Stimulated activated effector memory CD8-positive, alpha-beta T cell treated with anti-CD3 and anti-CD28 coated beads, Interleukin-12 subunit alpha, Interleukin-12 subunit beta, amount 100 ng/mL, for 72 hours (primary cell): ENCODE measurements around the gene TNFRSF1A.

Experiments
- ATAC-seq: fragments of 150-1000 bp; cut with Tn5 transposase; 2 replicates; pipeline ENCODE4 v1.10.0; 2021
- DNase-seq, 2 donors: peaks; one replicate each; pipeline ENCODE4 v3.0.0; 2021 to 2022; ENCODE audit warnings: low spot score in 2 of 2
- H3K27ac Mint-ChIP-seq: one replicate; pipeline ENCODE4 v1.8.0; 2022; ENCODE audit warnings: mild to moderate bottlenecking, mixed read lengths
- H3K36me3 Mint-ChIP-seq: one replicate; pipeline ENCODE4 v1.8.0; 2022; ENCODE audit warnings: mild to moderate bottlenecking, mixed read lengths
- H3K4me1 Mint-ChIP-seq: one replicate; pipeline ENCODE4 v1.8.0; 2022; ENCODE audit warnings: mixed read lengths
- H3K4me3 Mint-ChIP-seq: one replicate; pipeline ENCODE4 v1.8.0; 2022; ENCODE audit warnings: mild to moderate bottlenecking, mixed read lengths
- H3K9me3 Mint-ChIP-seq: one replicate; pipeline ENCODE4 v1.8.0; 2022; ENCODE audit warnings: mixed read lengths

Gene TNFRSF1A

DNA sequence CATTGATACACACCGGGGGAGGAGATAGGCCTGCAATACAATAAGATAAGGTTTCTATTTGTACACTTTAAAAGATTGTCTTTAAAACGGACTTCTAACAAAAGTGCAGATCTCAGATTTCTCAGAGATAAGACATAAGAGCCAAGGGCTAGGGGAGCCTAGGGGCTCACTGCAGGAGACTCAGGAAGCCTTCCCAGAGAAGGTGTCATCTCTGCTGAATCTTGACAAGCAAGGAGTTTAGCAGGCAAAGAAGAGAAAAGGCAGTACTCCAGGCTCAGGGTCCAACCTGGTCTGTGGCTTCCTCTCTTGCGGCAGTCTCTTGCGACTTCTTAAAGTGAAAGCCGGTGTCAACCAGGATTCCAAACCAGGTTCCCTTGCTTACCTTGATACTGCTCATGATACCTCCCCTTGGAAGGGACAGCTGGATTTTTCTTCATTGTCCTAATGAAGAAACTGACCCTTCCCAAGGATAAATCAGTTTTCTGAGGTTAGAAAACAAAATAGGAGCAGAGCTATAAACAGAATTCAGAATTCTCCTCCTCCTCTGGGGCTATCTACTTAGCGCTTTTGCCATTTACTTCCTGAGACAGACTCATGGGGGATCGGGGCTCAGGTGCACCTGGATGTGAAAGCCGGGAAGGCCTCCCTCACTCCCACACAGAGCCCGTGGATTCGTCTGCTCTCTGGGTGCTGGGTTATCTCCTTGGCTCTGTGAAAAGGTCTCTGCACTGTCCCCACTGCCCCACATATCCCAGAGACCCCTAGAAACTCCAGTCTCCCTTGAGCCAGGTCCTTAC lies 35.2 kb upstream of the TNFRSF1A start:
- ATAC-seq (peak; percentile 14), DNase-seq (no peak)
- no peaks in the 10 kb centered on the region for H3K9me3 Mint-ChIP-seq
- peak overlapping the region; percentile 83 for H3K27ac Mint-ChIP-seq
- H3K36me3 Mint-ChIP-seq = peaks cover 4% of the 10 kb centered on the region
- H3K4me3 Mint-ChIP-seq = peak overlapping the region; percentile 62
- peaks cover 44% of the 10 kb centered on the region for H3K4me1 Mint-ChIP-seq

DNA sequence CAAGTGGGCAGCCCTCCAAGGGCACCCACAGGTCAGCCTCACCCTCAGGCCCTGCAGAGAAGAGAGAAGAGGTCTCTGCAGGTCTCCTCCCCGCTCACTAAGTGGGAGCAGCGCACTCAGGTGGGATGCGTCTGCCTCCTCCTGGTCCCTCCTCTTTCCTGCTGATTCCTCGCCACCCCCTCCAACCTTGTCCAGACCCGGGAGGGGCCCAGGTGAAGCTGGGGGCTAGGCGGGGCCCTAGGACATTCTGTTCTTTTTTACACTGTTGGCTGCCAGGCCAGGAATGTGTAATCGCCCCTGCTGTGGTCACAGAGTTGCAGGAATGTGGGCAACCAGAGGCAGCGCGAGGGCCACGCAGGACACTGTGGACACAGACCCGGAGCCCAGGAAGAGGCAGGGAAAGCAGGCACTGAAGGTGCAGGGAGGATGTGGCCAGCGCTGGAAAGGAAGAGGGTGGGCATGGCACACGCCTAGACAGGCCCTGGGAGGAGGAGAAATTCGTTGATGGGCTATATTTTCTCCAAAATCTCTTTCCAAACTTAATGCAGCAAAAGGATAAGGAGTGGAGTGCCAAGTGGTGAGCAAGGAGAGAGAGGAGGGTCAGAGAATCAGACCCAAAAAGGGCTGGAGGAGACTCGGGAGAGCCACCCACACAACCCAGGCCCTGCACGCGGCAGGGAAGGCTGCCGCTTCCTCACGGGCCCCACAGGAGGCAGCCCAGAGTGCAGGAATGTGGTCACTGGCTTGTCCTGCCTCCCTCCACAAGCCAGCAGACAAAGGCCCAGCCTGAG lies 34.4 kb upstream of the TNFRSF1A start:
- Mint-ChIP-seq H3K36me3 (peaks cover 4% of the 10 kb centered on the region), H3K4me1 (peaks cover 47% of the 10 kb centered on the region), H3K4me3 (peak overlapping the region; percentile 62), H3K9me3 (no peaks in the 10 kb centered on the region), H3K27ac (peak overlapping the region; percentile 83)
- DNase-seq (no peak), ATAC-seq (peak; percentile 53)

DNA sequence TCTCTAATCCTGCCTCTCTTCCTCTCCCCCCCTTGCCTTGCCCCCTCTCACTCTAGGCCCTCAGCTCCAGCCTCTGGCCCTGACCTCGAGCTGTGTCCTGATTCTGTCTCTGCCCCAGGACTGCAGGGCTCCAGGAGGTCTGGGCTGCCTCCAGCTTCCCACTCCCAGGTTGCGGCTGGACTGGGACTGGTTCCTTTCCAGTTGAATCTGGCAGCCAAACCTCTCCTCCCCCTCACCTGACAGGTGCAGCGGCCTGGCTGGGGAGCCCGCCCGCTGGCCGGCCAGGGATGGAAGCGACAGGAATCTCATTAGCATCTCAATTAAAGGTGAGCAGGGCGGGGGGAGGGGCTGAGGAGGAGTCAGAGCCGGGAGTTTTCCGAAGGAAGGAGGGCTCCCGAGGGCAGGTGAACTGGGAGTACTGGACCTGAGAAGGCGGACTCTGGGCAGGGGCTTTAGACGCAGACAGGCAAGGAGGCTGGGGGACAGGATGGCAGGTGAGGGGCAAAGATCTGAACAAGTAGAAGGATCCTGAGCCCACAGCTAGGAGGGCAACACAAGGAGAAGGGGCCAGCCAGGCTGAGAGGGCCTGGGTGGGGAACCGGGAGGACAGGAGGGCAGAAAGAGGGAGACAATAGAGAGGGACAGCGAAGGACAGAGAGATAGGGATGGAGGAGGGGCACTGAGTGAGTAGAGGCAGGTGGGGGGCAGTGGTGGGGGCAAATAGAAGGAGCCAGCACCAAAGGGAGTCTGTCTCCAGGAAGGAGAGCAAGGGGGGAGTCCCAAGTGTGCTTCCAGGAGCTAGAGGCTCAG lies 33.6 kb upstream of the TNFRSF1A start, which contains the start of gene SCNN1A:
Gene SCNN1A, minus strand, starts transcription at position 295 of the 810 bp plus-strand sequence. CDS start 780 bp downstream, outside the sequence.
- ATAC-seq = no peak
- H3K4me1 Mint-ChIP-seq = peaks cover 55% of the 10 kb centered on the region
- H3K36me3 Mint-ChIP-seq = peaks cover 4% of the 10 kb centered on the region
- H3K27ac Mint-ChIP-seq = peak within 1 kb of the TSS; percentile 83
- H3K4me3 Mint-ChIP-seq = peak within 1 kb of the TSS; percentile 62
- no peak for DNase-seq
- no peaks in the 10 kb centered on the region for H3K9me3 Mint-ChIP-seq

DNA sequence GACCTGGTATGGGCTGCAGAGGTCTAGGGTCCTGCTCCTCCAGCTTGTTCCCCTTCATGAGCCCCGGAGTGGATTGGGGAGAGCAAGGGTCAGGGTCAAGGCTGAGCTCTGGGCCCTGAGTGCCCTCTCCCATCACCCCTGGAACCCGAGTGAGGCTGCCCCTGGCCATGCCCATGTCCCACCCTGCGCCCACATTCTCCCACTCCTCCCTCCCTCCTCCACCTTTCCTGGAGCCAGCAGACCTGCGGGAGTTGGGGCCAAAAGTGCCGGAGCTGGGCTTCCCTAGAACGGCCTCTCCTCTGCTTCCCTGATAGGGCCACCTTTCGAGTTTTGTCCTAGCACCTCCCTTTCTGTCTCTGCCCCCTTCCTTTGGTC lies 32.9 kb upstream of the TNFRSF1A start:
- Mint-ChIP-seq H3K27ac (peak overlapping the region; percentile 83), H3K36me3 (peaks cover 4% of the 10 kb centered on the region), H3K9me3 (no peaks in the 10 kb centered on the region)

DNA sequence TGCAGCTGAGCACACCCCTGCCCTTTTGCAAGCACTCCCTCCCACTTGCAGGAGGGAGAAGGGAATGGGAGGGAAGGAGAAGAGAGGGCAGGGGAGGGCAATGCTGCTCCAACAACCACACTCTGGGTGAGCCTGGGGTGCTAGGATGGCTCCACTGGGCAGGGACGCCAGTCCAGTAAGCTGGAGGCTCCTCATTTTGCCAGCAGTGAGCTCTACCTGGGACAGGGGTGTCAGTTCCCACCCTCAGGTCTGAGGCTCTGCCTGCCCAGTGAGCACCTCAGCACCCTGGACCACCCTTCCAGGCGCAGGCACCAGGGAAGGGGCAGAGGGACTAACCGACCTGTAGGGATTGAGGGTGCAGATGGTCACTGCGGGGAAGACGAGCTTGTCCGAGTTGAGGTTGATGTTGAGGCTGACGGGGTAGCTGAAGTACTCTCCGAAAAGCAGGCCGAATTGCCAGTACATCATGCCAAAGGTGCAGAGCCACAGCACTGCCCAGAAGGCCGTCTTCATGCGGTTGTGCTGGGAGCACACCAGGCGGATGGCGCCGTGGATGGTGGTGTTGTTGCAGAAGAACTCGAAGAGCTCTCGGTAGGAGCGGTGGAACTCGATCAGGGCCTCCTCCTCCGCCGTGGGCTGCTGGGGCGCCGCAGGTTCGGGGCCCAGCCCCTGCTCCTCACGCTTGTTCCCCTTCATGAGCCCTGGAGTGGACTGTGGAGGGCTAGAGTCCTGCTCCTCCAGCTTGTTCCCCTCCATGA lies 32.3 kb upstream of the TNFRSF1A start:
- peak overlapping the region; percentile 91 for H3K27ac Mint-ChIP-seq
- DNase-seq (no peak), ATAC-seq (no peak)
- H3K36me3 Mint-ChIP-seq = peaks cover 4% of the 10 kb centered on the region
- H3K4me1 Mint-ChIP-seq = peaks cover 61% of the 10 kb centered on the region
- H3K9me3 Mint-ChIP-seq = no peaks in the 10 kb centered on the region
- no peak overlapping the region for H3K4me3 Mint-ChIP-seq

More for the DNA sequence above, 32.9 kb upstream of the TNFRSF1A start:
- Mint-ChIP-seq H3K4me3 (no peak overlapping the region), H3K4me1 (peaks cover 61% of the 10 kb centered on the region)
- no peak for DNase-seq
- ATAC-seq = no peak

DNA sequence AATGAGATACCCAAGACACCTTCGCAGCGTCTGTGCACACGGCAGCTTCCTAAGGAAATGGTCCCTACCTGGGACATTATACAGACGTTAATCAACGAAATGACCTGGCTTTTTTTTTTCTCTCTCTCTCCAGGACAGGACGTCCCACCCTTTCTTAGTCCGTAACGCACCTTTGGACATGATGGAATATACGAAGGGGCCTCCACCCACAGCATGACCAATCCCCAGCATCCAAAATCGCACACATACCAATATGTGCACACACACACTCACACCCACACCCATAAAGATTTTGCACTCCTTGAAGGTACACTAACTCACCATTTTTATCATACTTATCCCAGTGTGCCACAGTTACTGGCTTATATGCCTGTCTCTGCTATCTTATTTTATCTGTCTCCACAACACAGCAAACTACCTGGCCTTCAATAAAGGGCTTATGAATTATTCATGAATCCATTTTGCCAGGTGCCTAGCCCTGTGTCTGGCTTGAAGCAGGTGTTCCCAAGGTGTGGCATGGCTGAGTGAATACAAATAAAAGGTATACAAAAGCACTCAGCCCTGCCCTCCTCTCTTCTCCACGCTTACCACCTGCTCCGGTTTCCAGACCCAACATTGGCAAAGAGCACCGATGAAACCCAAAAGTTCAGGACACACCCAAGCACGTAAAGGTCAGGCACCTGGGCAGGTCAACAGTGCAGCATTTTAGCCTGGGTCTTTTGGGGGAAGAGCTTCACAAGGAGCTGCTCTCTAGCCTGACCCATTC lies 31.3 kb upstream of the TNFRSF1A start:
- Mint-ChIP-seq H3K4me1 (peaks cover 68% of the 10 kb centered on the region), H3K36me3 (peaks cover 4% of the 10 kb centered on the region), H3K4me3 (peak overlapping the region; percentile 38), H3K9me3 (no peaks in the 10 kb centered on the region), H3K27ac (peak overlapping the region; percentile 91)
- DNase-seq (no peak), ATAC-seq (no peak)

DNA sequence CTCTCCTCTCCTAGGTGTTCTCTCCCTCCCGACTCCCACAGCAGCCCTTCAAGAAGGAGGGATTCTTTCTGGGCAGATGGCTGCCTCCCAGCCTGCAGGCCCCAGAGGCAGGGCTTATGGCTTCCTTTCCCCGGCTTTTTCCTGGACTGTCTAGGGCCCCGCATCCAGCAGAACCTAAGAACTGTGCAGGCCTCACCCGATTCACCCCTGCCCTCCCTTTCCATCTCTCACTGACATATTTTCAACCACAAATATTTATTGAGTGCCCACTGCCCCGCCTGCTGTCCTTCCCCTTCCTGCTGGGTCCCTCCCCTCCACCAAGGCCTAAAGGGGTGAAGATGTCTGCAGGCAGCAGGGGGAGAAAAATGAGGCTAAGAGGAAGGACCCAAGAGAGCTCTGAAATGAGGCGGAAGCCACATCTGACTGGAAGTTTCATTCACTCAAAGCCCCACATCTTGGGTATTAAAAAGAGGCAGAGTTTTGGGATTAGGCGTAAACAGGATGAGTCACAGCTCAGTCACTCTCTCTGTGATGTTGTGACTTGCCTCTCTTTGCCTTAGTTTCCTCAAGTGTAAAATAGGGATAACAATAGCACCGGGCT lies 30.6 kb upstream of the TNFRSF1A start:
- DNase-seq (no peak), ATAC-seq (peak; percentile 71)
- Mint-ChIP-seq H3K27ac (peak overlapping the region; percentile 91), H3K4me1 (peaks cover 68% of the 10 kb centered on the region), H3K4me3 (peak overlapping the region; percentile 38), H3K36me3 (peaks cover 4% of the 10 kb centered on the region), H3K9me3 (no peaks in the 10 kb centered on the region)

DNA sequence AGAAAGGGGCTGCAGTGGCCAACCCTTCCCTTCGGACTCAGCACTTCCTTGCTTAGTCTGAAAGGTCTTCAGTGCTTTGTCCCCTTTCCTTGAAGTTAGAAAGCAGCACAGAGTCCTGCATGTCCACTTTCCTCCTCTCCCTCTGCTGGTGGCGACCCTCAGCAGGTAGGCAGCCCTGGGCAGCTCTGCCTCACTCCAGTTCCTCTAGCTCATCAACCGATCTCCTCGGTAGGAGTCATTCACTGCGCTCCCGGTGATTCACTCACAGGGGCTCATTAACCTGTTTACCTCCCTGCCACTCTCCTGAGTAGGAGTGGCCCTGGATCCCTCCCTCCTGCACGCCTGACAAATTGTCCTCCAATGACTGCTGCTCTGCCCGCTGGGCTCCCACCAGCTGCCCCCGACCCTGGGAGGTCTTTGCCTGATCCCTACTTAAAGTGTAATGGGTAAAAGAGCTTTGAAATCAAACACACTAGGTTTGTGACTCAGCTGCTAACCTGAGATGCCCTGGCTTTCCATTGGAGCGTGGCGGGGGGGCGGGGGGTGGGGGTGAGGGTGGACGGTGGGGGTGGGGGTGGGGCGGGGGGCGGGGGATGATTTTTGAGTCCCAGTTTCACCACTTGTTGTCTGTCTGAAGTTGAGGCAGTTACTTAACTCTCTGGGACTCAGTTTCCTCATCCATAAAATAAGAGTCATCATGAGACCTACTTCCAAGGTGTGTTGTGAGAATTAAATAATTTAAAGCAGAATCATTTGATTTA lies 29.3 kb upstream of the TNFRSF1A start:
- Mint-ChIP-seq H3K4me3 (no peak overlapping the region), H3K27ac (peak overlapping the region; percentile 79)

DNA sequence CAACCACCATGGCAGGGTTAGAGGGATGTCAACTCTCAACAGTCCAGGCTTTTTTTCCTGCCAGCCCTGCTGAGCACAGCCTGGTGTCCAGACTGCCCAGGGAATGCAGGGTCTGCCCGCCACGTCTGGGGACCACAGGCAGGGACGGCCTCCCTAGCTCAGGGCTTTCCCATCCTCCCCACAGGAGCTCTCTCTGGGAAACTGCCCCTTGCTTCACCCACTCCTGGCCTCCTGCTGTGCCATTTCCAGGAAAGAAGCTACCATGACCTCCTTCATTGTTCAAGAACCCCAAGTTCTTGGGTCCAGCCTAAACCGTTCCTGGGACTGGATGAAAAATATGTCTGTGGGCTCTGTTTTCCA lies 28.7 kb upstream of the TNFRSF1A start:
- ATAC-seq (no peak), DNase-seq (no peak)
- Mint-ChIP-seq H3K27ac (peak overlapping the region; percentile 79), H3K4me1 (peaks cover 54% of the 10 kb centered on the region), H3K36me3 (no peaks in the 10 kb centered on the region), H3K9me3 (no peaks in the 10 kb centered on the region), H3K4me3 (no peak overlapping the region)

More for the DNA sequence above, 29.3 kb upstream of the TNFRSF1A start:
- peaks cover 60% of the 10 kb centered on the region for H3K4me1 Mint-ChIP-seq
- ATAC-seq (no peak), DNase-seq (no peak)
- peaks cover 4% of the 10 kb centered on the region for H3K36me3 Mint-ChIP-seq
- H3K9me3 Mint-ChIP-seq = no peaks in the 10 kb centered on the region

DNA sequence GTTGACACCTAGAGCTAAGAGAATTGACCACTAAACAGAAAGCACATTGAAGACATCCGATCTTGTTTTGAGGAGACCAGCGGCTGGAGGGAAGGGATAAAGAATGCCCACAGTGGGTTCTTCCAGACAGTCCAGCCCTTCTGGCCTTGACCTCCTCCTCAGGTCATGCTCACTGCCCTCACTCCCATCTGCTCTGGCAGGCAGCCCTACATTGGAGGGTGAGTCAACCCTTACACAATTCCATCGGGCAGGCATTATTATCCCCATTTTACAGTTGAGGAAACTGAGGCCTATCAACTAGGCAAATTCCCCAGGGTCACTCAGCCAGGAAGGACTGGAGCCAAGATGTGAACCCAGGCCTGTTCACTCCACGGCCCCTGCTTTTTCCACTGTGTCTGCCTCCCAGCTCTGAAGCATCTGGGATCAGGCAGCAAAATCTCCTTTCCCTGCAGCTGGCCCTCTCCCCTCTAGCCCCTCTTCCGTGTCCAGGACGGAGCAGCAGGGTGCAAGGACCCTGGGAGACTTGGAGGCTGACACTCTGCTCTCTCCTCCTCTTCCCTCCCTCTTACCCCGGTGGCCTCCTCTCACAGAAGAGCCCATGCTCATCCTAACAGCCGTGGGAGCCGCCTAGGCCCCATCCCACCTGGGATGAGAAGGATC lies 28.2 kb upstream of the TNFRSF1A start:
- H3K27ac Mint-ChIP-seq = peak overlapping the region; percentile 79
- H3K9me3 Mint-ChIP-seq = no peaks in the 10 kb centered on the region
- H3K4me1 Mint-ChIP-seq = peaks cover 52% of the 10 kb centered on the region
- no peak overlapping the region for H3K4me3 Mint-ChIP-seq
- no peak for ATAC-seq
- DNase-seq = no peak
- no peaks in the 10 kb centered on the region for H3K36me3 Mint-ChIP-seq

DNA sequence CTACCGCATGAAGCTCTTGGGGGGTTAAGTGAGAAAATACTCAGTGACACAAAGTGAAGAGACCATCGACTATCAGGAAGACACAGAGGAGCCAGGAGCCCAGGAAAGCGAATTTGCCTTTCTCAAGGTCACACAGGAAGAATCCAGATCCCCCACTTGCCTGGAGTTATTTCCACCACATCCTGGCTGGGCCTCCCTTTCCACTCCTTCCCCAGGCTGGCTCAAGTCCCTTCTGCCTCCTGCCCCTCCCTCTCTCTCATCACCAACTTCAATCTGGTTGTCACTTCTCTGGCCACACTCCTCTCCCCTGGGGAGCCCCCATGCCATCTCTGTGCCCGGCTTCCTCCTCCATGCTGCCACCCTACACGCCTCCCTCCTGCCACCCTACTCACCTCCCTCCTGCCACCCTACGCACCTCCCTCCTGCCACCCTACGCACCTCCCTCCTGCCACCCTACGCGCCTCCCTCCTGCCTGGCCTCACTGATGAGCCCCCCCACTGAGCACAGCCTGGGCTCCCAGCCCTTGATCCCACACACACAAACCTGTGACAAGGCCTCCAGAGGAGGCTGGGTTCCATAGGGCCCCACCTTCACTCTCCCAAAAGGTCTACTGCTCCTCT lies 27.1 kb upstream of the TNFRSF1A start:
- no peaks in the 10 kb centered on the region for H3K9me3 Mint-ChIP-seq
- peak overlapping the region; percentile 71 for H3K27ac Mint-ChIP-seq
- H3K4me3 Mint-ChIP-seq = no peak overlapping the region
- H3K4me1 Mint-ChIP-seq = peaks cover 52% of the 10 kb centered on the region
- ATAC-seq (no peak), DNase-seq (no peak)
- no peaks in the 10 kb centered on the region for H3K36me3 Mint-ChIP-seq
